ENCODE results near the gene DOCK8. TPM values are rescaled to one million over a fixed set of nuclear protein-coding genes. Genes with fewer than 3 reads are reported as not detected.

DOCK8 gene
- total and polyA plus RNA-seq, 10 of the 15 experiments (the other 5 are each of a cell fraction or from before 2014, with no cell fraction given), result 35.4 to 100 (median 44.7) TPM

- ChIA-PET SMC1A (ENCODE audit: uncharacterized antibody, unreplicated experiment) (no interaction called here), POLR2A (interaction anchor here (0.9 kb wide), 1 partner anchor 17 kb away, joined by 4 read pairs; no protein-coding TSS in a partner anchor), RAD21 (ENCODE audit: unreplicated experiment) (no interaction called here), CTCF (no interaction called here)
- Histone ChIP-seq H3K27ac (ENCODE audit: control insufficient read depth, insufficient read depth) (no peak overlapping the region), H3K4me1 (ENCODE audit: control insufficient read depth, insufficient read depth, low read length) (no peaks in the 10 kb centered on the region), H3K27me3 (replicated peaks in 1 of 2; ENCODE audit: control insufficient read depth in 2 of 2, insufficient read depth in 2 of 2, low read length in 1 of 2) (no peaks in the 10 kb centered on the region), H2AFZ (ENCODE audit: control insufficient read depth, low read depth, low read length) (no peak overlapping the region), H3K9ac (ENCODE audit: control insufficient read depth, insufficient read depth, low read length) (no peak overlapping the region), H3K9me3 (replicated peaks; ENCODE audit: control insufficient read depth, insufficient read depth, low read length) (no peaks in the 10 kb centered on the region), H4K20me1 (ENCODE audit: control insufficient read depth, insufficient read depth) (no peaks in the 10 kb centered on the region), H3K79me2 (ENCODE audit: control insufficient read depth, insufficient read depth, low read length) (no peaks in the 10 kb centered on the region), H3K4me3 (no peak overlapping the region), H3K36me3 (ENCODE audit: control insufficient read depth in 2 of 2, insufficient read depth in 2 of 2, low read length in 1 of 2) (no peaks in the 10 kb centered on the region), H3K4me2 (ENCODE audit: control insufficient read depth, insufficient read depth) (no peak overlapping the region)
- no peak for ATAC-seq
- intact Hi-C loops (cut with micrococcal nuclease; ENCODE audit: unreplicated experiment), result no loop called here
- BruUV-seq (replicated peaks), result no TSS peak
- in situ Hi-C loops (cut with MboI), result no loop called here
- no peak for DNase-seq (ENCODE audit: low read depth, low spot score)
- WGBS (ENCODE audit: insufficient coverage, insufficient replicate concordance, low lambda C conversion rate, missing lambda C conversion rate), result 70% methylated on average over 2 of the region's 2 CpGs
- FAIRE-seq, result no peak
- no peak for TF ChIP-seq CEBPB (IDR thresholded peaks at IDR 0.05; ENCODE audit: borderline replicate concordance in 1 of 2, low read depth in 2 of 2, low read length in 2 of 2)
These were observed 272.8 kb downstream of the DOCK8 start for GRCh38 chr9:487429-487828.

GRCh38 chr9:488448-488847 is 273.8 kb downstream of the DOCK8 start:
- H3K36me3 ChIP-seq (ENCODE audit: control insufficient read depth in 2 of 2, insufficient read depth in 2 of 2, low read length in 1 of 2), result no peaks in the 10 kb centered on the region
- no TSS peak for BruUV-seq (replicated peaks)
- SMC1A ChIA-PET (ENCODE audit: uncharacterized antibody, unreplicated experiment), result interaction anchor here (1.5 kb wide), 1 partner anchor 18 kb away, joined by 4 read pairs; no protein-coding TSS in a partner anchor

More at GRCh38 chr9:488448-488847, 273.8 kb downstream of the DOCK8 start:
- no peak overlapping the region for H3K27ac ChIP-seq (ENCODE audit: control insufficient read depth, insufficient read depth)
- intact Hi-C loops (cut with micrococcal nuclease; ENCODE audit: unreplicated experiment) (no loop called here), in situ Hi-C loops (cut with MboI) (no loop called here)
- no peaks in the 10 kb centered on the region for H3K79me2 ChIP-seq (ENCODE audit: control insufficient read depth, insufficient read depth, low read length)
- ChIA-PET POLR2A (interaction anchor here (0.5 kb wide), 1 partner anchor 18 kb away, joined by 3 read pairs; no protein-coding TSS in a partner anchor), CTCF (no interaction called here), RAD21 (ENCODE audit: unreplicated experiment) (no interaction called here)
- no peaks in the 10 kb centered on the region for H3K9me3 ChIP-seq (replicated peaks; ENCODE audit: control insufficient read depth, insufficient read depth, low read length)
- H3K4me2 ChIP-seq (ENCODE audit: control insufficient read depth, insufficient read depth), result no peak overlapping the region
- FAIRE-seq (no peak), DNase-seq (ENCODE audit: low read depth, low spot score) (no peak), ATAC-seq (no peak)
- H3K9ac ChIP-seq (ENCODE audit: control insufficient read depth, insufficient read depth, low read length), result no peak overlapping the region
- no peaks in the 10 kb centered on the region for H3K4me1 ChIP-seq (ENCODE audit: control insufficient read depth, insufficient read depth, low read length)
- H3K27me3 ChIP-seq (replicated peaks in 1 of 2; ENCODE audit: control insufficient read depth in 2 of 2, insufficient read depth in 2 of 2, low read length in 1 of 2), result no peaks in the 10 kb centered on the region
- H2AFZ ChIP-seq (ENCODE audit: control insufficient read depth, low read depth, low read length), result no peak overlapping the region
- TF ChIP-seq MEF2A (IDR thresholded peaks at IDR 0.05; ENCODE audit: insufficient read depth, low read depth, low read length), result no peak
- no peak for TF ChIP-seq STAT3 (IDR thresholded peaks at IDR 0.05; ENCODE audit: low read depth, low read length)
- no peak for TF ChIP-seq MLLT1 (IDR thresholded peaks at IDR 0.05)
- no peak for TF ChIP-seq CREM (IDR thresholded peaks at IDR 0.05; ENCODE audit: low read depth)
- no peak for TF ChIP-seq E4F1 (IDR thresholded peaks at IDR 0.05; ENCODE audit: borderline replicate concordance, partially characterized antibody)
- TF ChIP-seq SMC3 (IDR thresholded peaks at IDR 0.05; ENCODE audit: borderline replicate concordance, low read length), result no peak
- TF ChIP-seq EZH2 (IDR thresholded peaks at IDR 0.05; ENCODE audit: borderline replicate concordance, control insufficient read depth, low read depth, low read length), result no peak
- TF ChIP-seq MYB (IDR thresholded peaks at IDR 0.05; ENCODE audit: borderline replicate concordance, low read depth, low read length), result no peak
- no peaks in the 10 kb centered on the region for H4K20me1 ChIP-seq (ENCODE audit: control insufficient read depth, insufficient read depth)
- 25% methylated on average over 2 of the region's 2 CpGs for WGBS (ENCODE audit: insufficient coverage, insufficient replicate concordance, low lambda C conversion rate, missing lambda C conversion rate)
- H3K4me3 ChIP-seq, result no peak overlapping the region

Data from GM12878 (cell line).